ENCODE data around the gene MDN1.
"Not testable (repeated sequence)": the region's sequence is repeated elsewhere in the genome, so short reads cannot be mapped to it uniquely, and the experiment has no call there.

The MDN1 gene

GRCh38 chr6:89818977-89819335 lies 638 bp downstream of the MDN1 start:
- DNase-seq (ENCODE audit: low read depth) = peak; percentile 58

- DNase-seq (ENCODE audit: low read depth) = no peak
Measured at GRCh38 chr6:89817481-89817880, 2.1 kb downstream of the MDN1 start.

GRCh38 chr6:89813422-89813821 lies 6.2 kb downstream of the MDN1 start:
- DNase-seq (ENCODE audit: low read depth) = not testable (repeated sequence)

DNA sequence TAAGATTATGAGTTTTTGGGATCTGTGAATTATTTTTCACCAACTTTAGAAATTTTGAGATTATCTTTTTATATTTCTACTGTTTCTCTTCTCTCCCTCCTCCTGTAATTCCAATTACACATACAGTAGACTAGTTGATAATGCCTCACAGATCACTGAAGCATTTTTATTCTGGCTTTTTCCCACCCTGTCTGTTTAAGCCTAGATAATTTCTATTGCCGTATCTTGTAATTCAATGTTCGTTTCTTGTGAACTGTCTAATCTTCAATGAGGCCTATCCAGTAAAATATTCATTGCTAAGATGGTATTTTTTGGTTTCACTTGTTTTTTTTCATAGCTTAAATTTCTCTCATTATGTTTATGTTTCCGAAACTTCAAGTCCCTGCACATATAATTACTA lies 12.0 kb downstream of the MDN1 start:
- DNase-seq (ENCODE audit: low read depth) = no peak

- no peak for DNase-seq (ENCODE audit: low read depth)
Measured at GRCh38 chr6:89805814-89806371, 13.7 kb downstream of the MDN1 start.

DNA sequence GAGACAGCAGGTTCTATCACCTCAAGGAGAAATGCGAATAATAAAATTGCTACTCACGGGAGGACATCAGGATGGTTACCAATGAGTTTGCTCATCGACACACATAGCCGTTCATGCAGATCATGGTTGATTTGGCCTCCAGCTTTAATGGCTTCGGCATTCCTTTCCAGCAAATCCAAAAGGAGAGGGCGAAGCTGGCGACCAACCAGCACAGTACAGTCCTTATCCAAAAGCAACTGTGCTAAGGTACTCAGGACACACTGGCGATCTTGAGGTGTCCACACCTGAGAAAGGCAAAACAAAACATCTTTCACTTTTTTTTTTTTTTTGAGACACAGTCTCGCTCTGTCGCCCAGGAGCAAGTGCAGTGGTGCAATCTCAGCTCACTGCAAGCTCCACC lies 16.3 kb downstream of the MDN1 start:
- no peak for DNase-seq (ENCODE audit: low read depth)

- DNase-seq (ENCODE audit: low read depth) = no peak
Measured at GRCh38 chr6:89799756-89800155, 19.8 kb downstream of the MDN1 start.

- DNase-seq (ENCODE audit: low read depth) = no peak
Measured at GRCh38 chr6:89799096-89799495, 20.5 kb downstream of the MDN1 start.

- peak; percentile 25 for DNase-seq (ENCODE audit: low read depth)
Measured at GRCh38 chr6:89797317-89797716, 22.3 kb downstream of the MDN1 start.

GRCh38 chr6:89794324-89794723 lies 25.3 kb downstream of the MDN1 start:
- no peak for DNase-seq (ENCODE audit: low read depth)

- no peak for DNase-seq (ENCODE audit: low read depth)
Measured at GRCh38 chr6:89793586-89793985, 26.0 kb downstream of the MDN1 start.

GRCh38 chr6:89792881-89793280 lies 26.7 kb downstream of the MDN1 start:
- peak; percentile 47 for DNase-seq (ENCODE audit: low read depth)

- DNase-seq (ENCODE audit: low read depth) = no peak
Measured at GRCh38 chr6:89790403-89790802, 29.2 kb downstream of the MDN1 start.

- no peak for DNase-seq (ENCODE audit: low read depth)
Measured at GRCh38 chr6:89789980-89790379, 29.6 kb downstream of the MDN1 start.

DNA sequence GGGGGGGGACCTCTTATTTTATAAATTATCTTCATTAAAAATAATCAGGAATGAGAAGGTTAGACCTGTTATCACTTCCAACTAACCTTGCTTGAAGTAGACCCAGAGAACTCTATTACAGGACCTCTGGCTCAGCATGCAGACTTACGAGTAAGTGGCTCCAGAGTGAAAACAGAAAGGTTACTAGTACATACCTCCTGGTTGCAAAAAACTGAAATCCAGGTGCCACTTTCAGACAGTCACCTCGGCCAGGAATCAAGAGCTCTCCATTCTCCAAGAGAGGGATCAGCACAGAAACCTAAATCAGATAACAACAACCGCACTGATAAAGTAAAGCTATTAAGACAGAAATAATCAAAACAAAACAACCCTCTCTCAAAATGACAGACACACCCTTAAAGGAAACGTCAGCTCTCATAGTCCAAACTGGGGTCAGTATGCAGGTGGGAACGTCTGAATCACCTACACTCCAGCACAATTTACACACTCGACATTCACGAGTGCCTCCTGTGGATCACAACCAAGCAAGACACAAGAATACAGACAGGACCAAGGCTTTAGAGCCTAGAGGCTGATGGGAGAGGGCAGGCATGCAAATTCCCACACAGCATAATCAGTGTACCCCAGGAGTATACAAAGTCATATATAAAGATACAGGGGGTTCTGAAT lies 31.8 kb downstream of the MDN1 start:
- no peak for DNase-seq (ENCODE audit: low read depth)

GRCh38 chr6:89786970-89787369 lies 32.6 kb downstream of the MDN1 start:
- DNase-seq (ENCODE audit: low read depth) = no peak

DNA sequence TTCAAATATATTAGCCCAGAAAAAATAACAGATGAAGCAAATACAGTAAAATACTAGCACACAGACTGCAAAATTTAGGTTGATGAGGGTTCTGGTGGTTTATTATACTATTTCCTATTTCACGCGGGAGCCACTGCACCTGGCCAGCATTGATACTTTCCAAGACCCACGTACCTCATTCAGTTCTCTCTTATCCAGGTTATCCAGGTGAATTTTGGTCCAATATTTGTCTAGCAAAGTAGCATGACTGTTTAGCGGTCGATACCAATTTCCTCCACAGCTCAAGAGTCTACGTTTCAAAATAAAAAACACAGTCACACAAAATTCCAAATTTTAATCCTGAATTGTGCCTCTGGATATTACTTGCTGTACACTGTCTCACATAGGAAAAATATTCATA lies 34.8 kb downstream of the MDN1 start:
- DNase-seq (ENCODE audit: low read depth) = no peak

DNA sequence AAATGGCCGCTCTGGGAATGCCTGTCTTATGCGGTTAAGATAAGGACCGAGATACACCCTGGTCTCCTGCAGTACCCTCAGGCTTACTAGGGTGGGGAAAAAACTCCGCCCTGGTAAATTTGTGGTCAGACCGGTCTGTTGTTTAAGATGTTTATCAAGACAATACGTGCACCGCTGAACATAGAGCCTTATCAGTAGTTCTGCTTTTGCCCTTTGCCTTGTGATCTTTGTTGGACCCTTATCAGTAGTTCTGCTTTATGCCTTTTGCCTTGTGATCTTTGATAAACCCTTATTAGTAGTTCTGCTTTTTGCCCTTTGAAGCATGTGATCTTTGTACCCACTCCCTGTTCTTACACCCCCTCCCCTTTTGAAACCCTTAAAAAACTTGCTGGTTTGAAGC lies 36.3 kb downstream of the MDN1 start:
- not testable (repeated sequence) for DNase-seq (ENCODE audit: low read depth)

DNA sequence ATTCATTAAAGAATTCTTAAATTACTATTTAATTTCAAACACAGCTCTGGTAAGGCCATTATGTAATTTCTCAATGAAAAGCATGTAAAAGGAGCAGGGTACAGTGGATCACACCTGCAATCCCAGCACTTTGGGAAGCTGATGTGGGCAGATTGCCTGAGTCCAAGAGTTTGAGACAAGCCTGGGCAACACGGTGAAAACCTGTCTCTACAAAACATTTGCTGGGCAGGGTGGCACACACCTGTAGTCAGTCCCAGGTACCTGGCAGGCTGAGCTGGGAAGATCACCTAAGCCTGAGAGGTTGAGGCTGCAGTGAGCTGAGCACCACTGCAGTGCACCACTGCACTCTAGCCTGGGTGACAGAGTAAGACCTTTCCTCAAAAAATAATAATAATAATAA lies 37.4 kb downstream of the MDN1 start:
- no peak for DNase-seq (ENCODE audit: low read depth)

GRCh38 chr6:89781070-89782034 lies 38.2 kb downstream of the MDN1 start:
- DNase-seq (ENCODE audit: low read depth) = no peak

- no peak for DNase-seq (ENCODE audit: low read depth)
Measured at GRCh38 chr6:89777455-89777854, 42.1 kb downstream of the MDN1 start.

GRCh38 chr6:89776583-89777233 lies 42.9 kb downstream of the MDN1 start:
- no peak for DNase-seq (ENCODE audit: low read depth)

DNA sequence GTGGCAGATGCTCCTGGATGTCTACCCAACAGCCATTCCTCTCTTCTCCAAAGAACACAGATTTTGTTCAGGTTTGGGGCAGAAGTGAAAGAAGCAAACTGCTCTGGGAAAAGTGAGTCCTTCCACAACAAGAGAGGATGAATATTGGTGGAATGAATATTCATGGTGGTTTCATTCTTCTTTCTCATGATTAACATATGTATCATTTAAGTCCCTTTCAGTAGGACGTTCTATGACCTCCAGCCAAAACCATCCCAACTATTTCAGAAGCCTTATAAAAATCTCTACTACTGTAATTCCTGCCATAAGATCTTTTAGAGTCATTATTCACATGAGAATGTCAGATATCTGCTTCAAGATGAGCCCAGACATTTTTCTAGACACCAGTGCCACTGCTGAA lies 44.4 kb downstream of the MDN1 start:
- DNase-seq (ENCODE audit: low read depth) = no peak
